Activated CD8-positive, alpha-beta memory T cell treated with anti-CD3 and anti-CD28 coated beads, Interleukin-2, amount 50 U/mL, for 1 hour (primary cell): ENCODE measurements around the gene RB1.

ENCODE experiments used
- DNase-seq: peaks from one replicate; pipeline ENCODE4 v3.0.0-alpha.2; 2020; ENCODE audit errors: extremely low read depth

RB1 gene

DNA sequence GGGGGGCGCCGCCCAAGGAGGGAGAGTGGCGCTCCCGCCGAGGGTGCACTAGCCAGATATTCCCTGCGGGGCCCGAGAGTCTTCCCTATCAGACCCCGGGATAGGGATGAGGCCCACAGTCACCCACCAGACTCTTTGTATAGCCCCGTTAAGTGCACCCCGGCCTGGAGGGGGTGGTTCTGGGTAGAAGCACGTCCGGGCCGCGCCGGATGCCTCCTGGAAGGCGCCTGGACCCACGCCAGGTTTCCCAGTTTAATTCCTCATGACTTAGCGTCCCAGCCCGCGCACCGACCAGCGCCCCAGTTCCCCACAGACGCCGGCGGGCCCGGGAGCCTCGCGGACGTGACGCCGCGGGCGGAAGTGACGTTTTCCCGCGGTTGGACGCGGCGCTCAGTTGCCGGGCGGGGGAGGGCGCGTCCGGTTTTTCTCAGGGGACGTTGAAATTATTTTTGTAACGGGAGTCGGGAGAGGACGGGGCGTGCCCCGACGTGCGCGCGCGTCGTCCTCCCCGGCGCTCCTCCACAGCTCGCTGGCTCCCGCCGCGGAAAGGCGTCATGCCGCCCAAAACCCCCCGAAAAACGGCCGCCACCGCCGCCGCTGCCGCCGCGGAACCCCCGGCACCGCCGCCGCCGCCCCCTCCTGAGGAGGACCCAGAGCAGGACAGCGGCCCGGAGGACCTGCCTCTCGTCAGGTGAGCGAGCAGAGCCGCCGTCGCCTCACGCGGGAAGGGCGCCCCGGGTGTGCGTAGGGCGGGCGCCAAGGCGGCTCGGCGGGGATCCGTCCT lies at the start of gene RB1:
Gene RB1 (plus strand): TSS at position 393 of the 784 bp plus-strand sequence. CDS start 162 bp downstream, at position 555.
- peak; percentile 67 for DNase-seq

DNA sequence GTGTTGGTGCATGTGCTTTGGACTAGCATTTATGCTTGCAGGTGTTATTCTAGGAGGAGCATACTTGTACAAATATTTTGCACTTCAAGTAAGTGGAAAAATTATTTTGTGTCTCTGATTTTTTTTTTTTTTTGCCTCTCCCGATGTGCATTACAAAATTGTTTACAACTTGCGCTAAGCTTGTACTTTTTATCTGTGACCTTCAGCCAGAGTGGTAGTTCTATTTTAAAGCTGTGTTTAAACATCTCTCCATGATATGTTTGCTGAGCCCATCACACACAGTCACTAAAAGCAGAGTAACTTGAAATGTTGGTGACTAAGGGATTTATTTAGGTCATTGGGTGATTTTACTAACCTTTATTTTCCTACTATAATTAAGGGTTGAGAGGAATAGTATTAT lies 49.7 kb upstream of the RB1 start:
- DNase-seq, result no peak

DNA sequence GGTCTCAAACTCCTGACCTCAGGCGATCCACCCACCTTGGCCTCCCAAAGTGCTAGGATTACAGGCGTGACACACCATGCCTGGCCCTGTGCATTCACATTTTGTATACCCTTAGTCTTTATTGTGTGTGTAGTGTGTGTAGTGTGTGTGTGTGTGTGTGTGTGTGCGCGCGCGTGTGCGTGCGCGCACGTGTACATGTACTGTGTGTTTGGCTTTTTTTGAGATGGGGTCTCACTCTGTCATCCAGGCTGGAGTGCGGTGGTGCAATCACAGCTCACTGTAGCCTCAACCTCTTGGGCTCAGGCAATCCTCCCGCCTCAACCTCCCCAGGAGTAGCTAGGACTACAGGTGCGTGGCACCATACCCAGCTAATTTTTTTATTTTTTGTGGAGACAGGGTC lies 48.5 kb upstream of the RB1 start:
- no peak for DNase-seq

DNA sequence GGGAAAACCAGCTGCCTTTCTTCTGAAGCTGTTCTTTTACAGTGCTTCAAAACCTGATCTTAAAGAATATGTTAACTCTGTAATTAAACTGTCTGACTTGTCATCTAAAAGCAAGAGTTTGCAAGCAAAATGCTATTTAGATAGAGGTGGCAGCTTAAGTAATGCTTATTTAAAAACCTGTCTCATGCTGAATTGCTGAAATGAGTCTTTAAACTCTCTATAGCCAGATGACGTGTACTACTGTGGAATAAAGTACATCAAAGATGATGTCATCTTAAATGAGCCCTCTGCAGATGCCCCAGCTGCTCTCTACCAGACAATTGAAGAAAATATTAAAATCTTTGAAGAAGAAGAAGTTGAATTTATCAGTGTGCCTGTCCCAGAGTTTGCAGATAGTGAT lies 47.6 kb upstream of the RB1 start:
- no peak for DNase-seq

DNA sequence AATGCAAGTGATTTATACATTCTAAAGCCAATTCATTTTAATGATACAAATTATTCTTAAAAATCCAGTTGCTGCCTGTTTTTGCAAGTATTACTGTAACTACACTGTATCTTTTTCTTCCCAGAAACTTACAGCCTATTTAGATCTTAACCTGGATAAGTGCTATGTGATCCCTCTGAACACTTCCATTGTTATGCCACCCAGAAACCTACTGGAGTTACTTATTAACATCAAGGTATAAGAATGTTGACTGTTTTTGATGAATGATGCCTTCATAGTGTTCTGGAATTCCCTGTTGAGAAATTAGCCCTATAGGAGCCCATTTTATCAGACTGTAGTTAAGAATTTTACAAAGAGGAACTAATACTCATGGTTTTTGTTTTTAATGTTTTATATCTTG lies 45.5 kb upstream of the RB1 start:
- DNase-seq, result no peak

DNA sequence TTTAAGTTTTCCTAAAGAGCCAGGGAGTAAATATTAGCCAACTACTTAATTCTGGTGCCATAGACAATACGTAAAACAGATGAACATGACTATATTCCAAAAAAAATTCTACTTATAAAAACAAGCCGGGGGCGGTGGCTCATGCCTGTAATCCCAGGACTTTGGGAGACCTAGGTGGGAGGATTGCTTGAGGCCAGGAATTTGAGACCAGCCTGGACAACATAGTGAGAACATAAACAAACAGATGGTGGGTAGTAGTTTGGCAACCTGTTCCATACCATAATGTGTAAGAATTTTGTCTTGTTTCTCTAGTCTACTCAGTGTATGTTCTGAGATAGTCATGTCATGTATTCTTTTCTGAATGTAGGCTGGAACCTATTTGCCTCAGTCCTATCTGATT lies 45.1 kb upstream of the RB1 start:
- DNase-seq, result no peak

DNA sequence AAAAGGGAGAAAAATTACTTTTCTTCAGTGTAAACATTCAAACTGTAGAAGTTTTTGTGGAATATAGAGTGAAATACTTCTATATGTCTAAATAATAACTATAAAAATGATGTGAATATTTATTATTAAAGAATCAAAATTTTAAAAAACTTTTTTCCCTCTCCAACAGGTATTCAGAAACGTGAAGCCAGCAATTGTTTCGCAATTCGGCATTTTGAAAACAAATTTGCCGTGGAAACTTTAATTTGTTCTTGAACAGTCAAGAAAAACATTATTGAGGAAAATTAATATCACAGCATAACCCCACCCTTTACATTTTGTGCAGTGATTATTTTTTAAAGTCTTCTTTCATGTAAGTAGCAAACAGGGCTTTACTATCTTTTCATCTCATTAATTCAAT lies 42.6 kb upstream of the RB1 start:
- no peak for DNase-seq

DNA sequence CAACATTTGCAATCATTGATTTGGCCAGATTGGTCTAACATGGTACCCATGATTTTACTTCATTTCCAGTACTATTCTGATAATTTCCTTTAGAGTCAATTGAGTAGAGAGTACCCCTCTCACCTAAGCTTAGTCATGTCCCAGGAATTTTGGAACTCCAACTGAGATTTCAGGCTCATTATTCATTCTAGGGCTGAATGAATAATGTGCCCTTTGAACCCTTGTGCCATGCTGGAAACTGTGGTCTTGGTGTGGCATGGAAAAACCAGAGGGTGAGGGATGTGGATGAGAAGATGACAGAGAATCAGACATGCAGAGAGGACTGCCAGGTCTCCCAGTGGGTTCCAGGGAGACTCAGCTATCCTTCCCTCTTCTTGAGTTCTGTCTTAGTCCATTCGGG lies 40.4 kb upstream of the RB1 start:
- no peak for DNase-seq

DNA sequence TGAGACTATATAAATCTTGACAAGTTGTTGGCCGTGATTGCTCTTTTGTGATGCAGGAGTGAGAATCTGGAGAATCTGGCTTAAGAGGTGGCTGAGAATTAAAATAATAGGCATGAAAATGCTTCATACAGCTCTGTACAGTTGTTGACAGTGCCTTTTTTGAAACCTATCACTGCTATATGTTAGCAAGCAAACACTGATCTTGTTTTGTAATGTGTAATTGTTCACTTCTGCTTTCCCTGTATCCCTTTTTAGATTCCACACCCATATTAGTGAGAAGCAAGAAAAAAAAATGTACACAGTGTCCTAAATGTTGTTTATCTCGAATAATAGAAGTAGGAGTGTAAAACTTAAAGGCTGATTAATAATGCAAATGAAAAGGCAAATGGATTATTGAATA lies 39.5 kb upstream of the RB1 start:
- DNase-seq, result no peak

DNA sequence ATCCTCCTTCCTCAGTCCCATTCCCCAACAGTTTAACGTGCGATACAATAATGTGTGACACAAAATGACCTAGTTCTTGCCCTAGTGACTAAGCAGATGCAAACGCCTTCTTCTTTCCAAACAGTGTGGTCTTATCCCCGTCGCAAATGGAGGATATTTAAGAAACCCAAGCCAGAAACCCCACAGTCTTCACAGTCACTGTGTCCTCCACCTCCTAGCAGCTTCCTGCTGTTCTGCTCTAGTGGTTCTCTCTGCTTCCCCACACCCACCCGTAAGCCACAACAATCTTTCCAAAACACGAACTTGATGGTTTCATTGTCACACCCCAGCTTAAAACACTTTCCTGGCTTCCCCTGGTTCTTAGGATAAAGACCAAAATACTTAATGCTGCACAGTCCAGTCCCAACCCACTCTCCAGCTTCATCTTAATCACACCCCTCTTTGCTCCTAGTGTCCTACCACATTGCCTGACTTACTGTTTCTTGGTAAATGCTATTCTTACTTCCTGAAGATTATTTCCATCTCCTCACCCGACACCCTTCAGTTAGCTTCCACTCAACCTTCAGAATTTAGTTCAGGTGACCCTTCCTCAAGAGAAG lies 38.2 kb upstream of the RB1 start:
- DNase-seq, result no peak

DNA sequence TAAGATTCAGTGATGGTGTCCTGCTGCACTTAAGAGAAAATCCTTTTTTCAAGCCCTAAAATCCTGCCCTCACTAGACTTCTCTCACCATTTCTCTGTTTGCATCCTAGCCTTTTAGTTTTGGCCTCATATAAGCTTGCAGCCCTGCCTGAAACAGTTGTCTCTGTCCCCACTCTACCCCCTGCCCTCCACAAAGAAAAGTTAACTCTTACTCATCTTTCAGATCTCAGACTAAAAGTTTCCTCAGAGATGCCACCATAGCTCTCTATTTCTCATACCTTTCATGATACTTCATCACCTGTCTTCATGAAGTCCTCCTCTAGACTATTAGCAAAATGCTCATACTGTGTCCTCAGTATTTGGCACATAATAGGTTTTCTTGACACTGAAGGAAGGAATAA lies 37.4 kb upstream of the RB1 start:
- DNase-seq, result no peak

DNA sequence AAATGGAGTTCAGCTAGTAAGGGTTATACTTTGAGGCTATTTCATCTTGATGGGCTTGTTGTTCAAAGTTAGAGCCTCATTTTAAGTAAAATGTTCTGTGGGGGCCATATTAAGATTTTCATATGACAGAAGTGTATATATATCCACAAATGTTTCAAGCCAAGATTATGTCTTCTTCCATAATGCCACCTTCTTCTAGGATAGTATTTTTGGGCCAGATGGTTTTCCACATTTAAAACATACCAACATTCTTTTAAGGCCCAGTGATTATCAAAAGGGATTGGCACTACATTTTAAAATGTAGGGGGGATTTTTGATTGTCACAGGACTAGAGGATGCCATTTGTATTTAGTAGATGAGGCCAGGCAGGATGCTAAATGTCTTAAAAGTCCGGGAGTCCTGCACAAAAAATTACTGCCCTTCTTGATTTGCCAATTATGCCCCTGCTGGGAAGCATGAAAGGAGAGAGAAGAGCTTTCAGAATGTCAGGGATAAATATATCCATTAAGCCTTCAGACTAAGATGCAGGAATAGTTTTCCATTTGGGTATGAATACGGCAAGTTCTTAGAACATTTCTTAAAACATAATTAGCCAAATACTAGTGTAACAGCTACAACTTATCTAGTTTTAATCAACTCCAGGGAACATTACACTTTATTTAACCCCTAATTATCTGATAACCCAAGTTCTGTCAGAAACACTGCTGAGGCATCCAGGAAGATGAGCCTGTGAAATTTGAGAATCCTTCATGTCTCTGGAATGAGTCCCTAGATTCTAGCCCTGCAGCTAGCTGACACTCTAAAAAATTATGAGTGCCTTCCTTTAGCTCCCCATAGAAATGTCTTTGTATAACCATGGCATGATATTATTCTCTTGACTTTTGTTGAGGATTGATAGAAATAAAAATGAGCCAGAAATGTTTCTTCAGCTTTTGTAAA lies 36.6 kb upstream of the RB1 start:
- no peak for DNase-seq

DNA sequence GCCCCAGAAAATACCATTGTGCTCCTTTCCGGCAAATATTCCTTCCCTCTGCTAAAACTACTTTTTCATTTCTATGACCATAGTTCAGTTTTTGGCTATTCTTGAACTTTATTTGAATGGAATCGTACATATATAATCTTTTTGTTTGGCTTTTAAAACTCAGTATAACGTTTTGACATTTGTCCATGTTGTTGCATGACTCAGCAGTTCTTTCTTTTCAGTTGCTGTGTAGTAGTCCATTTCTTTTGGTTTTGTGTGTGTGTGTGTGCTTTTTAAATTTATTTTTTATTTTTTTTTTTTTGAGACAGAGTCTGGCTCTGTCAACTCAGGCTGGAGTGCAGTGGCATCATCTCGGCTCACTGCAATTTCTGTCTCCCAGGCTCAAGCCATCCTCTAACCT lies 35.5 kb upstream of the RB1 start:
- DNase-seq, result no peak

DNA sequence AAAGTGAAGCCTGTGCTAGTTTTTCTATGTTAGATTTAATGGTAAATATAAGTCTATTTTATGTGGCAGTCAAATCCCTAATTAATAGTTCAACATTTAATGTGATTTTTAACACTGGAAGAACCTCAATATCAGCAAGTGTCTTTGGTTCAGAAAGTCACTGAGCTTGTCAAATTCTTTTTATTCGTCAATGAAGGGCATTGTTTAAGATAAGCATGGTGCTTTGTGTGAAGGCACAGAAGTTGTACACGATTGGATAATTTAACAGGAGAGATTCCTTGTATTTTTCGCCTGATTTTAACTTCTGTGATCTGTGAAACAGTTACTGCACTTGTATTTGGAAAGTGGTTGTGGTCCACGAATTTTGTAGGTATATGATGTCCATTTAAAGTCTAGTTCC lies 30.2 kb upstream of the RB1 start:
- no peak for DNase-seq

DNA sequence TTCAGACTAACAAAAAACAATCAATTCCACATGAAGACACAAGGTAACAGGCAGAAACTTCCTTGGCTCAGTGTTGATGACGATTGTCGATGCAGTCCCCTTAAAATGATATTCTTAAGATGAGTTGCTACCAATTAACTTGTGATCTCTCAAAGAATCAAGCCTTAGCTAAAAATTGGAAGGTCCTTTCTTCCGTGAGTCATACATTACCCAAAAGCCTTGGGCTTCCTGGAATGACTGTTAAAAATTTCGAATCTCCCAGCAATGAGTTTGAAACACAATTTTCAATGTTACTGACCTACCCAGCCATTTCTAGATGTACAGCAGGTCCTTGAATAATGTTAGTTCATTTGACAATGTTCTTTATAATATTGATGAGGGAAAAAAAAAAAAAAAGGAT lies 28.0 kb upstream of the RB1 start:
- no peak for DNase-seq

DNA sequence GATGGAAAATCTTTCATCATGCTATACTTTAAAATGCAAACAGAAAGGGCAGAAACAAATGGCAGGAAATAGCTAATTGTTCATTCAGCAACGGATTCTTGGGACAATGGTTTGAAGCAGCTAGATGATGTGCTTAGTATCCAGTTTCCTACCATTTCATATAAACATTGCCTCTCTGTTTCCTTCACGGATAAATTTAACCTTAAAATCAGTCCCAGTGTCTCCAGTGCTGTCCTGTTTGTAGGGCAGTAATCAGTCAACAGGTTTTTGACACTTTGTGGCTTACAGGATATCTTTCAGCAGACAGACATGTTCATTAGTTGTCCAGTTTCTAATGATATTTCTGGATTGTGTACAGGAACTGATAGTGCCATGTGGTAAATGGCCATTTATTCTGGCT lies 24.7 kb upstream of the RB1 start:
- DNase-seq, result no peak

DNA sequence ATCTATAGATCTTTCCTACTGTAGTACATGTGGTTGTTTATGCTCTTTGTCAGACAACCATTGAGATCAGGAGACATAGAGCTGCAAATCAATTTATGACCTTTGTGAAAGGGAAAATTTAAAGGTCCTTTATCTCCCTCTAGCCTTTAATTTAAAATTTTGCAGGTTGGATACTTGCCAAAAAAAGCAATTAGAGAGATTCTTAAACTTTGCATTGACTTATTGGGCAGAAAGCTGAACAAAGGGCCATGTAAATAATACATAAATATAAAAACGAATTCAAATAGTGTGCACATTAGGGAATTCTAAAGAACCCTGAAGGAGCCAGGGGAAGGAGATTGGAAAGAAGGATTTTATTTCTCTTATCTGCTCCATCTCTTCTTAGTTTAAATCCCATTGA lies 22.0 kb upstream of the RB1 start:
- no peak for DNase-seq

DNA sequence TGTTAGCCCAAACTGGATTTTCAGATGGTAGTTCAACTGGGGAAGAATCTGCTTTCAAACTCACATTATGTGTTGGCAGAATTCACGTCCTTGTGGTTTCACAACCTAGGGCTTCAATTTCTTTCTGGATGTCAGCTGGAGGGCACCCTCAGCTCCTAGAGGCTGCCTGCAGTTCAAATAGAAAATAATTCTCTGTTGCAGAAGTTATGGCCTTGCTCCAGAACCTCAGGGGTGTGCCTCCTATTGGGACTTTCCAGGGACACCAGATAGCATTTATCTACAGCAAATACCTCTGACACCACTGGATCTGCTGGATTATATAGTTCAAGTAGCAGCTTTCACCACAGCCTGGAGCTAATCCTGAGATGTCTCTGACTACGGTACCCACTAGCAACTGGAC lies 11.8 kb upstream of the RB1 start:
- no peak for DNase-seq

DNA sequence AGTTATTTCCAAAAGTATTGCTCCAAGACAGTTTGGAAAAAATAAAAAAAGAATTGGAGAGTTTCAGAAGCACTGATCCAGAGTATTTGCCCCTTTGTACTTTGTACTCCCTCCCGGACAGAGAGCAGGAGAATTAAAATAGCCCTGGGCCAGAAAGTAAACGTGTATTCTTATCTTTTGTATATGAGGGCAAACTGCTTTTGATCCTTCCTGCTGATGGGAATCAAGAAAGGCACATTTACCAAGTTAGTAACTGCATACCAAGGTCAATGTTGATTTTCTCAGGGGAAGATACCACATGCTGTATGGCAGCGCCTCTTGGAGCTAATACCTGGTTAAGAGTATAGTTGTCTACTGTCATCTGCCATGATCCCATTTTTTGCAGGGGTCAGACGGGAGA lies 10.9 kb upstream of the RB1 start:
- no peak for DNase-seq

DNA sequence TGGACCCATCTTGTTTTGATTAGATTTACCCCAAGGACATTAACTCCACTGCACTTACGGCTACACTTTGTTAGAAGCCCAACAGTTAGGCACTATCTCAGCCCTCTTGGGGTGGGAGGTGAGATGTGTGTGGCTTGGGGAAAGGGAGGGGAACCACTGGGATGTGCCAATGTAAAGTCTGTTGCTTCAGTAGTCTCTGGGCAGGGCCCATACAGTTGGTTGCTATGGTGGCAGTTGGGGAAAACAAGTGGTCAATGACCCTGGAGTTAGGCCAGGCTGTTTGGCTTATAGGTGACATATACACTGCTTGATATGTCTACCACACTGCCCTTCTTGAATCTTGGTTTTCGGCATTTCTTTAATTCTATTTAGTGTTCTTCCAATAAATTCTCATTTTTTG lies 8.9 kb upstream of the RB1 start:
- DNase-seq, result no peak

DNA sequence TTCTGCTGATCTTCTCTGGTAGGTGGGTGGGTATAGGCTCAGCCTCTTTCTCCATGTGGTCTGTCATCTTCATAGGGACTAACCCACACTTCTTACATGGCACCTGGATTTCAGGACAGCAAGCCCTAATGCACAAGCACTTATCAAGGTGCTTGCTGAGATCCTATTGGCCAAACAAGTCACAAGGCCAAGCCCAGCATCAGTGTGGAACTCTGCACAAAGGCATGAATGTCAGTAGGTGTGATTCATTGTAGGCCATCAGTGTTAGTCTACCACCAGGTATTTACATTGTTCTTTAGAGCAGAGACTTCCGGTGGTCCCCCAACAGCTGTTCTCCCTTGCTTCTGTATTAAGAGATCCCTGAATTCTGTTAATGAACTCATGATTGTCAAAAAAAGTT lies 8.3 kb upstream of the RB1 start:
- no peak for DNase-seq

DNA sequence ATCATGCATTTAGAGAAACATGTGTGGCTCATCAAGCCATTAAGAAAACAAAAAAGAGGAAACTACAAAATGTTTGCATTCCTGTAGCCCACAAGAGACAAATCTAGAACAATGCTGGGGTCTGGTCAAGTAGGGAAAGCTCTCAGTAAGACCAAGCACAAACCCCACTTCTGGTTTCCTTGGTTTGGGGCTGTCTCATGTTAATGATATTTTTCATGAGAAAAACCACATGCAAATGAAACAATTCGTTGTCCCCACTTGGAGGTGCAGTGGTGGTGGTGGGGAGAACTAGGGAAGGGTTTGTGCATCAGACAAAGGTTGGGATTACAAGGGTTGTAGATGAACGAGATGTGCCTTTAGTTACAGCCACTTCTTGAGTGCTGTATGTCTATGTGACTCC lies 7.0 kb upstream of the RB1 start:
- no peak for DNase-seq
